ENCODE results near the gene PRKG1.
"Not testable (repeated sequence)": the region's sequence is repeated elsewhere in the genome, so short reads cannot be mapped to it uniquely, and the experiment has no call there.

The PRKG1 gene

DNA sequence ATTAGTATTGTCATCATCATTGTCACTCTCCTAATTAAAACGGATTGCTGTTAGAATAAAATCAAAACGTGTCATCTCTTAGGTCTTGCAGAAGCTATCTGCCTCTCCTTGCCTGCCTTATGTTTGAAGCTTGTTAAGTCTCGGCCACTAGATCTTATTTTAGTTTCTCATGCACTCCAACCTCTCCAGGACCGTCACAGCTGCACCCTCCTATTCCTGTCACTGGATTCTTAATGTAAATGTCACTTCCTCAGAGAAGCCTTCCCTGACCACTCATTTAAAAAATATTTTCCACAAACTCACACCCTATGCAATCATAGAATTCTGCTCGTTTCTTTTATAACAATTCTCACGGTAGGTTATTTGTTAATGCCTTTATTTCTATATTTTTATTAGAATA lies 1135.9 kb downstream of the PRKG1 start:
- H3K36me3 Mint-ChIP-seq = no peaks in the 10 kb centered on the region
- H3K4me1 Mint-ChIP-seq (ENCODE audit: low read depth) = no peaks in the 10 kb centered on the region
- H3K9me3 Mint-ChIP-seq (ENCODE audit: low read depth) = no peaks in the 10 kb centered on the region
- no peak overlapping the region for H3K27ac Mint-ChIP-seq
- no peak overlapping the region for H3K4me3 Mint-ChIP-seq
- H3K27me3 Mint-ChIP-seq = peaks cover 1% of the 10 kb centered on the region

DNA sequence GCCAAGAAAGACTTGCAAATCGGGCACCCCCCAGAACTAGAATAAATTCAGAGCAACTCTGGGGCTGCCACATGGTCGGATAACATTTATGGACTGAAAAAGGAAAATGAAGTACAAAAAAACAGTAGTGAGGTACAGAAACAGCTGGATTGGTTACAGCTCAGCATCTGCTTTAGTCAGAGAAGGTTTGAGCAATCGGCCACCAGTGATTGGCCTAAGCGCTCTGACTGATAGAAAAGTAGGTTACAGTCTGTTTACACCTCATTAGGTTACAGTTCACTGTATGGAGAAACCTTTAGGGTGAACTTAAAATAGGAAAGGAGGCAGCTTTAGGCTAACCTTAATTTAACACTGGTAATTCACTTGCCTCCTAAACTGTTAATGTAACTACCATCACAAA lies 1137.8 kb downstream of the PRKG1 start:
- H3K36me3 Mint-ChIP-seq = no peaks in the 10 kb centered on the region
- peaks cover 1% of the 10 kb centered on the region for H3K27me3 Mint-ChIP-seq
- H3K4me3 Mint-ChIP-seq = no peak overlapping the region
- no peaks in the 10 kb centered on the region for H3K9me3 Mint-ChIP-seq (ENCODE audit: low read depth)
- no peak overlapping the region for H3K27ac Mint-ChIP-seq
- H3K4me1 Mint-ChIP-seq (ENCODE audit: low read depth) = no peaks in the 10 kb centered on the region

DNA sequence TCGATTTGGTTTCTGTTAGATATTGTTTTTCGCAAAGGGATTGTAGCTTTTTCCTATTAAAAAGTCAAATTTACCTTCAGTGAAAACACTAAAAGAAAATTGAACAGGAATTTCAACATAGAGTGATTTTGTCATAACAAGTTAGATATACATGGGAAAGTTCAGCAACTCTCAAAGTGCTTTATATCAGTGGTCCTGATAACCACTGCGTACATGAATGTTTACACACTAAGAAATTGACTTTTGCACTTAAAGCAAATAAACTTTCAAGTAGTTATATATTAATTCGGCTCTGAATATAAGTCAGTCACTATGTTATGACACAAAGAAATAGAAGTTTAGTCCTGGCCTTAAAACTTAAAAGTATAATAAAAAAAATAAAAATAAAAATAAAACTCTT lies 1138.5 kb downstream of the PRKG1 start:
- Mint-ChIP-seq H3K4me3 (no peak overlapping the region), H3K9me3 (ENCODE audit: low read depth) (no peaks in the 10 kb centered on the region), H3K27ac (no peak overlapping the region), H3K4me1 (ENCODE audit: low read depth) (no peaks in the 10 kb centered on the region), H3K27me3 (peaks cover 1% of the 10 kb centered on the region), H3K36me3 (no peaks in the 10 kb centered on the region)

DNA sequence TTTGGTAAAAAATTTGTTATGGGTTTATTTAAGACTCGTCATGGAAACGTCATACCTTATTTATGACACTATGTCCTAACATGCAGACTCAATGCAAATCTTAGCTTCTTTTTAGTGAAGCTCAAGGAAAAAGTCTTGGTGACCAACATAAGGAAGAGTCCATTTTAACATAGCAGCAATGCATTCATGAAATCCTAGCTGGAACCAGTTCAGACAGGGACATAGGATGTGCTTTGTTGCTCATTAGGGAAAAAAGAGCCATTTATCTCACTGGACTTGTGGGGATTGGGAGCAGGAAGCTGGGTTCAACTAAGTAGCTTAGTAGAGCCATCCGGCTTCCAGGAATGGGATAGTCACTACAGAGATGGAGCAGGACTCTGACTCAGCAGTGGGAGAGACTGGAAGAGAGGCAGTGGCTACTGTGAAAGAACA lies 1139.0 kb downstream of the PRKG1 start:
- Mint-ChIP-seq H3K4me3 (no peak overlapping the region), H3K9me3 (ENCODE audit: low read depth) (no peaks in the 10 kb centered on the region), H3K36me3 (no peaks in the 10 kb centered on the region), H3K4me1 (ENCODE audit: low read depth) (no peaks in the 10 kb centered on the region), H3K27me3 (peaks cover under 1% of the 10 kb centered on the region), H3K27ac (no peak overlapping the region)

DNA sequence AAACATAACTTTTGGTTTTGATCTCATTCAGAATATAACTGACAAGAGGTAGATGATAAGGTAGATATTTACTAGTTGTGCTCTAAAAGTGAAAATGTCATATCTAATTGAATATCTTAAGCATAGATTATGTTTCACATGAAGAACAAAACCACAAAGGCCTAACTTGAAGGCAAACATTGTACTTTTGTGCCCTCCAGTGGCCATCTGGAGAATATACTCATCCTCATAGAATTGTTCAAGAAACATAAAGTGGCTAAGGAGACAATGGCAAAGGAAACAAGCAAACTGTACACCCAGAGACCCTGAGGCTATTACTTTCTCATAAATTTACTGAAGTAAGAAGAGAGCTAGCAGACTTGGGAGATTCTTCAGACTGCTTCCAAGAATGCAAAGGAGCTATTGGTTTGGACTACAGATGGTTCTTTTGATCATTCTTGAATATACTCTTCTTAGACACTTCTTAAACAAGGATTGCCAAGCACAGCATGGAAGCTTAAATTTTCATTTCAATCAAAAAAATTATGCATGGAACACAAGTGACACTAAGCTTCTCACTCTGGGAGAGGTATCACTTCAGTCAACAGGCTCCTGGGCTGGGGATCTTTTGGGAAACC lies 1141.6 kb downstream of the PRKG1 start:
- Mint-ChIP-seq H3K9me3 (ENCODE audit: low read depth) (no peaks in the 10 kb centered on the region), H3K4me3 (no peak overlapping the region), H3K27me3 (no peaks in the 10 kb centered on the region), H3K36me3 (no peaks in the 10 kb centered on the region), H3K27ac (no peak overlapping the region), H3K4me1 (ENCODE audit: low read depth) (no peaks in the 10 kb centered on the region)

DNA sequence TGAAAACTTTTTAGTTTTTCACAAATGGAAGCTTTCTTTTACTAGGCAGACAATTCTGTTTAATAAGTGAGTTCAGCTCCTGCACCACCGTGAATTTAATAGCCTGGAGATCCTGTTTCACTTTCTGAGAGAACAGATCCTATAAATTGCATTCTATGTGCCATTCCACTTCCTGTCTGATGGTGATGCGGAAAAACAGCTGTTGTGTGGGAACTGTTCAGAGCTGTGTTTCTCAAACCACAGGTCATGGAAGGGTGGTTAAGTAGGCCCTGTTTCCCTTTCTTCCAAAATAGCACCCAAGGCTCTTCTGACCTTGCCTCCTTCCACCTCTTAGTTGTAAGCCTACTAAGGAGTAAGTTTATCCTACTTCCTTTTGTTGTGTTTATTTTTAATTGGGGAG lies 1142.6 kb downstream of the PRKG1 start:
- Mint-ChIP-seq H3K4me3 (no peak overlapping the region), H3K9me3 (ENCODE audit: low read depth) (no peaks in the 10 kb centered on the region), H3K36me3 (no peaks in the 10 kb centered on the region), H3K27me3 (no peaks in the 10 kb centered on the region), H3K4me1 (ENCODE audit: low read depth) (no peaks in the 10 kb centered on the region), H3K27ac (no peak overlapping the region)

DNA sequence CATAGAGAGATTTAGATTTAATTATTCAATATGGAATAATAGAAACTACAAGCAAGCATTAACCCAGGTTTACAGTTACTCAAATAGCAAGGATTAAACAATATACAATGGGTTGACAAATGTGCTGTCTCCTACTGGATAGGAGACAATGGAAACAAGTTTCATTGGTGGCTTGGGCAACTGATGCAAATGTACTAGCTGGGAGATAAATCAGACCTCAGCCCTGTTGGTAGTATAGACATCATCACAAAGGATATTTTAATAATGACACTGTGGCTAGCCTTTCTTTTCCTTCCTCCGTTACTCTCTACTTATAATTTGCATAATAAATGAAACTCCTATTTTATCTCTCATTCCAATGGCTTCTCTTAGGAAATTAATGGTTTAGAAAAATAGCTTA lies 1143.2 kb downstream of the PRKG1 start:
- H3K4me3 Mint-ChIP-seq = no peak overlapping the region
- no peaks in the 10 kb centered on the region for H3K9me3 Mint-ChIP-seq (ENCODE audit: low read depth)
- no peaks in the 10 kb centered on the region for H3K36me3 Mint-ChIP-seq
- H3K27me3 Mint-ChIP-seq = no peaks in the 10 kb centered on the region
- H3K27ac Mint-ChIP-seq = no peak overlapping the region
- H3K4me1 Mint-ChIP-seq (ENCODE audit: low read depth) = no peaks in the 10 kb centered on the region

DNA sequence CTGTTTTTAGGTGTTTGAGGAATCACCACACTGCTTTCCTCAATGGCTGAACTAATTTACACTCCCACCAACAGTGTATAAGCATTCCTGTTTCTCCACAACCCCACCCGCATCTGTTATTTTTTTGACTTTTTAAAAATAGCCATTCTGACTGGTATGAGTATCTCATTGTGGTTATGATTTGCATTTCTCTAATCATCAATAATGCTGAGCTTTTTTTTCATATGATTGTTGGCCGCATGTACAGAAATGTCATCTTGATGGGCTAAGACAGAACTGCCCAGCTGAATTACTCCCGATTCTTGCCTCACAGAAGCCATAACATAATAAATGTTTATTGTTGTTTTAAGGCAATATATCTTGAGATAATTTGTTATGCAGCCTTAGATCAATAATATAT lies 1146.7 kb downstream of the PRKG1 start:
- Mint-ChIP-seq H3K27ac (no peak overlapping the region), H3K4me1 (ENCODE audit: low read depth) (no peaks in the 10 kb centered on the region), H3K9me3 (ENCODE audit: low read depth) (no peaks in the 10 kb centered on the region), H3K36me3 (no peaks in the 10 kb centered on the region), H3K27me3 (no peaks in the 10 kb centered on the region), H3K4me3 (no peak overlapping the region)

DNA sequence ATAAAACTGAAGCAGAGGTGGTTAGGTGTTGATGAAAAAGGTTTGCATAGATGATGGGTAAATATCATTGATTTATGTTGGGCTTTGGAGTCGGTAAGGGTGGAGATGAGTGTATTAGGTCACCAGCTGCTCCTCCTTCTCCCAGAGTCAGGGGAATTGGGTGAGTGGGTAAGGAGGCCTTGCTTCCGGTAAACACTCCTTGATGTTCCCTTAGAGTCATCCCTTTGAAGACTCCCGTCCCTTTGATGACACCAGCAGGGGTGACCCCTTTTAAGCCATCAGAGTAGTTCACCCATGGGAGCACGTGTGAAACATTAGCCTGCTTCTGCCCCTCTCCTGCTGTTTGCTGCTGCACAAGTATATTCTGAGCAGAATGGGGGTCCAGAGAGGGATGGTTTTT lies 1147.6 kb downstream of the PRKG1 start:
- H3K27ac Mint-ChIP-seq = no peak overlapping the region
- no peaks in the 10 kb centered on the region for H3K27me3 Mint-ChIP-seq
- H3K36me3 Mint-ChIP-seq = no peaks in the 10 kb centered on the region
- no peaks in the 10 kb centered on the region for H3K9me3 Mint-ChIP-seq (ENCODE audit: low read depth)
- H3K4me1 Mint-ChIP-seq (ENCODE audit: low read depth) = no peaks in the 10 kb centered on the region
- no peak overlapping the region for H3K4me3 Mint-ChIP-seq

DNA sequence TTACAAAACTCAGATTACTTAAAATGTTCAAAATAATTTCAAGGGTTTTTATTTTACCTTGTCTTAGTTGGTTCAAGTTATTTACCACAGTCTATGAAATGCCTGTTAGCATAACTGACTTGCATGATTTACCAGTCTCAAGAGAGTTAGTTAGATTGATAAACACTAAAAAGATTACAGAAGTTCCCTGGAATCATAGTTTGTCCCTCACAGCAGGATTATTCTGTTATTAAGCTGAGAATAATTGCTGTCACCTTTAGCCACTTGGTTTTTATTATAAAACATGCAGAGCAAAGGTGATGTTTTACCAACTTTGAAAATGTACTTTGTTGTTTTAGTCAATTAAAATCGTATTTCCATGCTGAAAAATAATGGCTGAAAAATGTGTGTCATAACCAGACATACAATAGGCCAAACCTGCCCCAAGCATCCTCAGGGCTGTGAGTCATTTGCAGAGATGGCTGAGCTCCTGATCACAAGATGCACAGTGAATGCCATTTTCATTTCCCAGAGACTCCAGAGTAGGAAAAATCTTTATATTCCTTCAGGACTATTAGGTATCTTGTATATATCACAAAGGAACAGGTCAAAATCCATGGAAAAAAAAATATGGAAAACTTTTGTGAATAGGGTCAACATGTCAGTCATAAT lies 1152.0 kb downstream of the PRKG1 start:
- no peaks in the 10 kb centered on the region for H3K36me3 Mint-ChIP-seq
- no peak overlapping the region for H3K27ac Mint-ChIP-seq
- peaks cover 2% of the 10 kb centered on the region for H3K27me3 Mint-ChIP-seq
- H3K4me1 Mint-ChIP-seq (ENCODE audit: low read depth) = no peaks in the 10 kb centered on the region
- no peaks in the 10 kb centered on the region for H3K9me3 Mint-ChIP-seq (ENCODE audit: low read depth)
- no peak overlapping the region for H3K4me3 Mint-ChIP-seq

DNA sequence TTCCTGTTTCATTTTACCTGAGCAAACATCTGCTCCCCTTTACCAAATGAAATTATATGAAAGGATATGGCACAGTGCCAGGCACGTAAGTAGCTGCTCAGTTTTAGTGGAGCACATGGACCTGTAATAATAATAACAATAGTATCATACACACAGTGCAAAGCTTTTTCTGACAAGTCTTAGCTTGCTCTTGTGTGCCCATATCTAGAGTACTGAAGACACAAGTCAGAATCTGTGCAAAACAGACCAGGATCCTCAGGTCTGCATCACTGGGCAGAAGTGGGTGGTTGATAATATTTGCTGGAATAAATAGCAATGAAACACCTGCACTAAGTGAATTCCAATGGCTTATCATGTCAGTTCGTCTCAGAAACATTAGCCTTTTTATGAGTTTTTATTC lies 1154.3 kb downstream of the PRKG1 start:
- peaks cover 3% of the 10 kb centered on the region for H3K4me1 Mint-ChIP-seq (ENCODE audit: low read depth)
- H3K4me3 Mint-ChIP-seq = no peak overlapping the region
- H3K27me3 Mint-ChIP-seq = peaks cover 11% of the 10 kb centered on the region
- H3K9me3 Mint-ChIP-seq (ENCODE audit: low read depth) = no peaks in the 10 kb centered on the region
- no peaks in the 10 kb centered on the region for H3K36me3 Mint-ChIP-seq
- no peak overlapping the region for H3K27ac Mint-ChIP-seq

DNA sequence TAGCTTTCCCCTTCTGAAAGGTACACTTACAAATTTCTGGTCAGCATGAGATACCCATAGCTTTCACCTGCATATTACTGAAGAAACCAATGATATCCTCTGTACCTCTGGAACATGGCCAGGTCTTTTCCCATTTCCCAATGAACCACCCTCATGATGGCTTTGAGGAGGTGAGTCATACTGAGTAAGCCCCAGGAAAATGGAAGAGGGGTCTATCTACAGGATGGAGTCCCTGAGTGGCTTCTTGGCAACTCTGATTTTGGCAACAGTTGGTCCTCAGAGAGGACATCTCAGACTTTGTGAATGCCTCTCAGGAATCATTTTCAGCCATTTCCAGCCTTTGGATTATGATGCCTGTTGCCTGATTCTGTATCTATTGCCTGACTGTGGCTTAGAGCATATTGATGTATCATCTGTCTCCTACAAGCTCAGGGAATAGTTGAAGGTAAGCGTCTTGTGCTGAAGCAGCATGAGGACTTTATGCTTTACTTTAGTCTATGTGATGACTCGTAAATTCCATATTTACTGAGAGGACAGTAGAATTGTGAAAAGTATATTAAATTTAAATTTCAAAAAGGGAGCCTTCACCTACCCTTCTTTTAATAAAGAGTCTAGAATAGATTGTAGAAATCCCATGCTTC lies 1155.1 kb downstream of the PRKG1 start:
- Mint-ChIP-seq H3K9me3 (ENCODE audit: low read depth) (no peaks in the 10 kb centered on the region), H3K4me1 (ENCODE audit: low read depth) (peaks cover 3% of the 10 kb centered on the region), H3K27me3 (peaks cover 11% of the 10 kb centered on the region), H3K4me3 (no peak overlapping the region), H3K36me3 (no peaks in the 10 kb centered on the region), H3K27ac (no peak overlapping the region)

DNA sequence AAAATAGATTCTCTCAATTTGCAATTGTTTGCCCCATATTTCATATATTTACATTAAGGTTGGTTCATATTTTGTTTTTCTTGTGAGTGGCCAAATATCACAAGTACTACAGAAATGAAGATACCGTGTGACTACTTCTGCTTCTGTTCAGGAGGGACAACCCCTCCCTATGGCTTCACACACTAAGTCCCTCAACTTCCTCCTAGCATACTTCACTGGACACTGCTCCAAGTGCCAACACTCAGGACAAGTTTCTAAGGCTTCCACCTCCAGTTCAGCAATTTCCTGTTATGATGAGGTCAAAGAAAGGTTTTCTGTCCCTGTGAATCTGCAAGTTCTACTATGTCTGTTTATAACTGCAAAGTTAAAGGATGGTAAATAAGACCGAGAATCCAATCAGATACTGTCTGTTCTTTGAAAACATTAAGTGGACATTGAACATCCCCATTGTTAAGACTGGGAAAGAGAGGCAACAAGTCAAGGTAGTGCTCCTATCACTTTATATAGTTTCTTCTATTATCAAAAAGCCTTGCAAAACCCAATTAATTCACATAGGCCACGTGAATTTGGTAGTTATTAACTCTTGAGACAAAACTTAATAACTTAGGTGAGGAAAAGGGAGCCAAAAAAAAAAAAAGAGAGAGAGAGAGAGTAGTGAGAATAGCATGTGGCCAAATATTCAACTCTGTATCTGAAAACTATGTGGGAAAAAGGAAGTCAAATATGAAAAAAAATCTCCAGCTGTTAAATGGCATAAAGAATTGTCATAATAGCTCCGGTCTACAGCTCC lies 1158.5 kb downstream of the PRKG1 start:
- H3K9me3 Mint-ChIP-seq (ENCODE audit: low read depth) = no peaks in the 10 kb centered on the region
- no peak overlapping the region for H3K27ac Mint-ChIP-seq
- H3K36me3 Mint-ChIP-seq = no peaks in the 10 kb centered on the region
- peak overlapping the region; percentile 65 for H3K4me3 Mint-ChIP-seq
- peaks cover 3% of the 10 kb centered on the region for H3K4me1 Mint-ChIP-seq (ENCODE audit: low read depth)
- peaks cover 11% of the 10 kb centered on the region for H3K27me3 Mint-ChIP-seq

DNA sequence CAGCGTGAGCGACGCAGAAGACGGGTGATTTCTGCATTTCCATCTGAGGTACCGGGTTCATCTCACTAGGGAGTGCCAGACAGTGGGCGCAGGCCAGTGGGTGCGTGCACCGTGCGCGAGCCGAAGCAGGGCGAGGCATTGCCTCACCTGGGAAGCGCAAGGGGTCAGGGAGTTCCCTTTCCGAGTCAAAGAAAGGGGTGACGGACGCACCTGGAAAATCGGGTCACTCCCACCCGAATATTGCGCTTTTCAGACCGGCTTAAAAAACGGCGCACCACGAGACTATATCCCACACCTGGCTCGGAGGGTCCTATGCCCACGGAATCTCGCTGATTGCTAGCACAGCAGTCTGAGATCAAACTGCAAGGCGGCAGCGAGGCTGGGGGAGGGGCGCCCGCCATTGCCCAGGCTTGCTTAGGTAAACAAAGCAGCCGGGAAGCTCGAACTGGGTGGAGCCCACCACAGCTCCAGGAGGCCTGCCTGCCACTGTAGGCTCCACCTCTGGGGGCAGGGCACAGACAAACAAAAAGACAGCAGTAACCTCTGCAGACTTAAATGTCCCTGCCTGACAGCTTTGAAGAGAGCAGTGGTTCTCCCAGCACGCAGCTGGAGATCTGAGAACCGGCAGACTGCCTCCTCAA lies 1159.2 kb downstream of the PRKG1 start:
- H3K27ac Mint-ChIP-seq; H3K36me3 Mint-ChIP-seq; H3K4me1 Mint-ChIP-seq (ENCODE audit: low read depth); H3K27me3 Mint-ChIP-seq; H3K9me3 Mint-ChIP-seq (ENCODE audit: low read depth): not testable (repeated sequence)
- peak overlapping the region; percentile 65 for H3K4me3 Mint-ChIP-seq

DNA sequence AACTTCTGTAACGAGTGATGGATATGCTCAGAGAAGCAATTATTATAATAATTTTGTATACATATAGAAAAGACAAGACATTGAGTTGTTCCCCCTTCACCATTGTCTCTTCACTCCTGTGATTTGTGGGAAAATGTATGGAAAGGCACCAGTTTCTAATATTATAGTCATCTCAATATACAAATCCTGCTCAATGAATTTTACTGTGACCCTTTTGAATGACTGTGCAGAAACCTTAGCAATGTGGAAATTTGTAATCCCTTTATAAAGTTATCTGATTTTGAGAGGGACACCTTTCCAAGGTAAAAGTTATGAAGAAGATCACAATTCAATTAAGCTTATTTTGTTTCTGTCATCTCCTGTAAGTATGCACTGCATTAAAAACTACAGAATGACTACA lies 1165.5 kb downstream of the PRKG1 start:
- H3K27ac Mint-ChIP-seq = no peak overlapping the region
- no peaks in the 10 kb centered on the region for H3K27me3 Mint-ChIP-seq
- no peaks in the 10 kb centered on the region for H3K36me3 Mint-ChIP-seq
- H3K9me3 Mint-ChIP-seq (ENCODE audit: low read depth) = no peaks in the 10 kb centered on the region
- no peaks in the 10 kb centered on the region for H3K4me1 Mint-ChIP-seq (ENCODE audit: low read depth)
- no peak overlapping the region for H3K4me3 Mint-ChIP-seq
